SK-N-SH (cell line): ENCODE data around the gene TMPRSS11A. TPM values are rescaled to one million over a fixed set of nuclear protein-coding genes. Genes with fewer than 3 reads are reported as not detected.

Experiments used
- CTCF ChIA-PET: fragments of 300-600, 350-600 bp; formaldehyde crosslinking; extraction: SDS; loops from one replicate; lab custom pipeline; 2021; lab: Yijun Ruan, JAX
- POLR2A ChIA-PET: fragments of 350-600 bp; sonication (Branson Sonifier 250); formaldehyde crosslinking; extraction: SDS; loops from one replicate; lab custom pipeline; 2020; ENCODE audit warnings: antibody characterized with exemption, inconsistent platforms; lab: Yijun Ruan, JAX
- DNase-seq: peaks from one replicate; pipeline ENCODE4 v3.0.0; 2012
- H2AFZ ChIP-seq: fragments of 200-600 bp; sonication (generic); 2 replicates; pipeline ENCODE4 v1.8.1; 2016; ENCODE audit warnings: antibody characterized with exemption, mild to moderate bottlenecking, low read depth
- H3F3A ChIP-seq: fragments of 200-600 bp; sonication (generic); replicated peaks from 2 replicates; pipeline ENCODE3; 2016; ENCODE audit warnings: antibody characterized with exemption, mild to moderate bottlenecking; ENCODE audit not compliant: insufficient read depth
- H3K27ac ChIP-seq, 2 experiments: fragments of 200-500 bp in 1 of 2; fragments of 200-600 bp in 1 of 2; sonication (Bioruptor generic) in 1 of 2; sonication (generic), shearing (Covaris generic) in 1 of 2; 2 replicates each; pipeline versions ENCODE4 v1.5.1 to v1.6.1; 2014 to 2016; ENCODE audit warnings: low read depth in 2 of 2, inconsistent platforms in 1 of 2, low read length in 1 of 2, mild to moderate bottlenecking in 1 of 2, mixed read lengths in 1 of 2
- H3K27me3 ChIP-seq: fragments of 200-600 bp; sonication (generic), shearing (Covaris generic); 2 replicates; pipeline ENCODE4 v1.6.1; 2016; ENCODE audit warnings: mixed run types; ENCODE audit not compliant: insufficient read depth
- H3K36me3 ChIP-seq, 2 experiments: fragments of 200-500 bp in 1 of 2; fragments of 200-600 bp in 1 of 2; sonication (Bioruptor generic) in 1 of 2; sonication (generic) in 1 of 2; replicated peaks in 1 of 2; 2 replicates each; pipeline versions ENCODE3 to v1.5.1; 2014 to 2016; ENCODE audit warnings: low read length in 1 of 2, mild to moderate bottlenecking in 1 of 2; ENCODE audit not compliant: insufficient read depth in 2 of 2, control insufficient read depth in 1 of 2
- H3K4me1 ChIP-seq, 2 experiments: fragments of 200-500 bp in 1 of 2; fragments of 200-600 bp in 1 of 2; sonication (Bioruptor generic) in 1 of 2; sonication (generic), shearing (Covaris generic) in 1 of 2; 2 replicates each; pipeline versions ENCODE4 v1.5.1 to v1.6.1; 2014 to 2016; ENCODE audit warnings: low read depth in 1 of 2, low read length in 1 of 2, mixed run types in 1 of 2; ENCODE audit not compliant: insufficient read depth in 2 of 2, control insufficient read depth in 1 of 2
- H3K4me2 ChIP-seq: fragments of 200-600 bp; sonication (generic), shearing (Covaris generic); 2 replicates; pipeline ENCODE4 v1.6.1; 2017; ENCODE audit warnings: mixed run types
- H3K4me3 ChIP-seq, 2 experiments: fragments of 200-500 bp in 1 of 2; fragments of 200-600 bp in 1 of 2; sonication (Bioruptor generic) in 1 of 2; sonication (generic), shearing (Covaris generic) in 1 of 2; 2 replicates each; pipeline versions ENCODE4 v1.5.1 to v1.8.1; 2014 to 2016; ENCODE audit warnings: low read depth in 2 of 2, inconsistent platforms in 1 of 2, low read length in 1 of 2, mild to moderate bottlenecking in 1 of 2, mixed read lengths in 1 of 2, moderate library complexity in 1 of 2
- H3K79me2 ChIP-seq: fragments of 200-600 bp; sonication (generic); 2 replicates; pipeline ENCODE4 v1.8.1; 2017; ENCODE audit warnings: mild to moderate bottlenecking; ENCODE audit not compliant: insufficient read depth
- H3K9ac ChIP-seq: fragments of 200-600 bp; sonication (generic); 2 replicates; pipeline ENCODE4 v1.6.1; 2017; ENCODE audit warnings: mixed run types
- H3K9me2 ChIP-seq: fragments of 200-600 bp; sonication (generic); 2 replicates; pipeline ENCODE4 v1.6.1; 2017; ENCODE audit warnings: mixed run types
- H3K9me3 ChIP-seq: fragments of 200-600 bp; sonication (generic); 2 replicates; pipeline ENCODE4 v1.6.1; 2017; ENCODE audit warnings: mixed run types, mild to moderate bottlenecking, moderate library complexity
- H4K20me1 ChIP-seq: fragments of 200-600 bp; sonication (generic); 2 replicates; pipeline ENCODE4 v1.6.1; 2017; ENCODE audit warnings: mild to moderate bottlenecking, mixed run types; ENCODE audit not compliant: insufficient read depth
- ELF1 ChIP-seq: IDR thresholded peaks from 2 replicates; pipeline ENCODE4 v1.4.0; 2012
- EP300 ChIP-seq, 2 experiments: IDR thresholded peaks; 2 replicates each; pipeline versions ENCODE4 v1.4.0 to v1.6.1; 2012; ENCODE audit warnings: borderline replicate concordance in 1 of 2, low read depth in 1 of 2, low read length in 1 of 2
- FOSL2 ChIP-seq: IDR thresholded peaks from 2 replicates; pipeline ENCODE4 v1.4.0; 2012; ENCODE audit warnings: low read depth, mild to moderate bottlenecking, moderate library complexity, borderline replicate concordance
- FOXJ3 ChIP-seq: sonication (generic); formaldehyde crosslinking; IDR thresholded peaks from 2 replicates; pipeline ENCODE4 v1.5.1; 2020; ENCODE audit warnings: mild to moderate bottlenecking, missing genetic modification reagents
- FOXM1 ChIP-seq: IDR thresholded peaks from 2 replicates; pipeline ENCODE4 v1.4.0; 2012; ENCODE audit warnings: low read depth, mild to moderate bottlenecking
- GABPA ChIP-seq: IDR thresholded peaks from 2 replicates; pipeline ENCODE4 v1.4.0; 2012; ENCODE audit warnings: low read depth, mild to moderate bottlenecking
- GATA2 ChIP-seq: sonication (generic); formaldehyde crosslinking; IDR thresholded peaks from 2 replicates; pipeline ENCODE4 v1.5.0; 2020; ENCODE audit warnings: mild to moderate bottlenecking, missing genetic modification reagents
- IRF3 ChIP-seq: fragments of 150-350 bp; IDR thresholded peaks from 2 replicates; pipeline ENCODE4 v1.6.1; 2016; ENCODE audit warnings: mild to moderate bottlenecking, low read depth, low read length
- MEF2A ChIP-seq: IDR thresholded peaks from 2 replicates; pipeline ENCODE4 v1.4.0; 2012; ENCODE audit warnings: low read depth, borderline replicate concordance
- NRF1 ChIP-seq: IDR thresholded peaks from 2 replicates; pipeline ENCODE4 v1.6.1; 2012; ENCODE audit warnings: low read depth, mild to moderate bottlenecking, low read length
- RAD21 ChIP-seq: IDR thresholded peaks from 2 replicates; pipeline ENCODE4 v1.6.1; 2012; ENCODE audit warnings: mild to moderate bottlenecking, low read length
- RCOR1 ChIP-seq: fragments of 150-350 bp; IDR thresholded peaks from 2 replicates; pipeline ENCODE4 v1.6.1; 2017; ENCODE audit warnings: antibody characterized with exemption, low read length
- REST ChIP-seq: IDR thresholded peaks from 2 replicates; pipeline ENCODE4 v1.6.1; 2012; ENCODE audit warnings: mild to moderate bottlenecking, low read depth, low read length, moderate library complexity
- RFX5 ChIP-seq: IDR thresholded peaks from 2 replicates; pipeline ENCODE4 v1.6.1; 2012; ENCODE audit warnings: mild to moderate bottlenecking, improper control_type of control experiment, low read length
- SIN3A ChIP-seq: IDR thresholded peaks from 2 replicates; pipeline ENCODE4 v1.6.1; 2012; ENCODE audit warnings: low read depth, mild to moderate bottlenecking, low read length, moderate library complexity, borderline replicate concordance
- SMC3 ChIP-seq: IDR thresholded peaks from 2 replicates; pipeline ENCODE4 v1.6.1; 2012; ENCODE audit warnings: low read depth, low read length, improper control_type of control experiment
- TEAD4 ChIP-seq: IDR thresholded peaks from 2 replicates; pipeline ENCODE4 v1.4.0; 2012; ENCODE audit warnings: mild to moderate bottlenecking, borderline replicate concordance; ENCODE audit not compliant: insufficient read depth
- USF1 ChIP-seq: IDR thresholded peaks from 2 replicates; pipeline ENCODE4 v1.4.0; 2012; ENCODE audit warnings: low read depth, borderline replicate concordance
- WGBS: methylation state at CpG from one replicate; pipeline ENCODE4 v1.1.6; 2017; ENCODE audit warnings: low lambda C conversion rate; 5-methylcytosine and 5-hydroxymethylcytosine counted together
- polyA plus RNA-seq, 3 experiments: library from polyadenylated mRNA; depleted of rRNA; stranded (reverse); fragments of >200 nt; gene quantifications; 2 replicates each; pipeline ENCODE4 v1.2.3, GENCODE V29; 2012

The TMPRSS11A gene
- polyA plus RNA-seq, 1 of the 3 experiments (the other 2 are of a cell fraction), result not detected

GRCh38 chr4:67926485-67926884 is 36.8 kb downstream of the TMPRSS11A start:
- TF ChIP-seq USF1, result no peak
- no peak for TF ChIP-seq NRF1
- TF ChIP-seq RCOR1, result no peak
- no peak for TF ChIP-seq GABPA
- TF ChIP-seq FOXM1, result no peak
- TF ChIP-seq RAD21, result no peak
- no peak for TF ChIP-seq FOXJ3 (CRISPR knock-in tag)
- no peak for TF ChIP-seq RFX5
- TF ChIP-seq FOSL2, result no peak
- TF ChIP-seq SMC3, result no peak
- TF ChIP-seq REST, result no peak
- TF ChIP-seq ELF1, result no peak
- TF ChIP-seq MEF2A, result no peak
- no peak for TF ChIP-seq IRF3
- TF ChIP-seq TEAD4, result no peak
- no peak for TF ChIP-seq GATA2
- TF ChIP-seq EP300 (IDR thresholded peaks at IDR 0.05; ENCODE audit: borderline replicate concordance in 1 of 2, low read depth in 1 of 2, low read length in 1 of 2), result no peak
- no peak for TF ChIP-seq SIN3A
- TF ChIP-seq, all 33 proteins: peak for 0
- H3K27ac ChIP-seq, result no peak overlapping the region
- no peaks in the 10 kb centered on the region for H3K27me3 ChIP-seq
- no peak overlapping the region for H3K9ac ChIP-seq
- no peak overlapping the region for H2AFZ ChIP-seq
- ChIA-PET CTCF (interaction anchor here (1.7 kb wide), 1 partner anchor 16 kb away, joined by 7 read pairs; no protein-coding TSS in a partner anchor), POLR2A (no interaction called here)
- no peak overlapping the region for H3K4me2 ChIP-seq
- no peaks in the 10 kb centered on the region for H3K36me3 ChIP-seq
- H3K4me1 ChIP-seq, result peaks cover 0 to 5% of the 10 kb centered on the region in 2 experiments; a peak in 1 of 4 replicates
- no peaks in the 10 kb centered on the region for H3K79me2 ChIP-seq
- no peak overlapping the region for H3K4me3 ChIP-seq
- WGBS, result 38% methylated on average over 4 of the region's 7 CpGs
- no peaks in the 10 kb centered on the region for H4K20me1 ChIP-seq
- H3F3A ChIP-seq, result no peaks in the 10 kb centered on the region
- H3K9me3 ChIP-seq, result no peaks in the 10 kb centered on the region
- no peaks in the 10 kb centered on the region for H3K9me2 ChIP-seq
- DNase-seq, result no peak
